Effector CD8-positive, alpha-beta T cell (primary cell): ENCODE measurements around the gene PDP2.
"Not testable (repeated sequence)": the region's sequence is repeated elsewhere in the genome, so short reads cannot be mapped to it uniquely, and the experiment has no call there.

Experiments
- DNase-seq: peaks from one replicate; lab custom pipeline; 2025; lab: John Stamatoyannopoulos, UW

The PDP2 gene

DNA sequence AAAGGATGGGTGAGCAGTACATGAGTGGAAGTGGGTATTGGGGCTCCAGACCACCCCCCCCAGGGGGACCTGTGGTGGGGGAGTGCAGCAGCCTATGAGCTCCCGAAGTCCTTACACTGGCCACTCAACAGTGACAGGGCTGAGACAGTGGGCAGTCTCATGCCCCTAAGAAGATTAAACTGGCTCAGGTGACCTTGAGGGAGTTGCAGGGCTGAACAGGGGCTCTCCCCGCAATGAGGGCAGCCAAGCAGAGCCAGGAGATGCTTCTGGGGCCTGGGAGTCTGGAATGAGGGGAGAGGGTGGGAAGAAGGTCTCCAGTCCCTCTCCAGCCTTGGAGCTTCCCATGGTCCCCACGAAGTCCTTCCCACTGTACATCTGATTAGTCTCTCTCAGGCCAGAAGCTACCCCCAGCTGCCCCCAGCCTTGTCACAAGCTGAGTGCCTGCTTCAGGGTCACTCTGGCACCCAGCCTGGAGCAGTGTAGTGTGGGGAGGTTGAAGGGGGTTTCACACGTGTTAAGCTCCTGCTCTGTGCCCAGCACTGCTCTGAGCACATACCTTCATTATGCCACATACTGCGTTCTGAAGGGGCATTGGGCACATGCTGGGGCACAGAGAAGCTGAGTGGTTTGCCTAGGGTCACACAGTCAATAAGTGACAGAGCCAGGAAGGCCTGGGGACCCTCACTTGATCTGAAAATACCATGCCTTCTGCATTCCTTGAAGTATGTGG is 39.4 kb downstream of the PDP2 start:
- DNase-seq = no peak

DNA sequence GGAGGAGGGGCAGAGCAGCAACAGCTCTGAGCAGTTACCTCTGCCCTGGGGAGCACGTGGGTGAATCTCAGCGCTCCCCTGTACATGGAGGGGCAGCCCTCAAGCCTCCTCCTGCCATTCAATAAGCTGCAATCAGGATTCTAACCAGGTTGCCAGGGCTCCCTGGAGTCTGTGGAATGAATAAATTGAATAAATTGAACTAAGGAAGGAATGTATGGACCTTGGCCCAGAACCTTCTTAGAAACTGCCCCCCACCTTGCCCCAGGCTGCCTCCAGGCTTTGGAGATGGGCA is 39.9 kb downstream of the PDP2 start:
- no peak for DNase-seq

DNA sequence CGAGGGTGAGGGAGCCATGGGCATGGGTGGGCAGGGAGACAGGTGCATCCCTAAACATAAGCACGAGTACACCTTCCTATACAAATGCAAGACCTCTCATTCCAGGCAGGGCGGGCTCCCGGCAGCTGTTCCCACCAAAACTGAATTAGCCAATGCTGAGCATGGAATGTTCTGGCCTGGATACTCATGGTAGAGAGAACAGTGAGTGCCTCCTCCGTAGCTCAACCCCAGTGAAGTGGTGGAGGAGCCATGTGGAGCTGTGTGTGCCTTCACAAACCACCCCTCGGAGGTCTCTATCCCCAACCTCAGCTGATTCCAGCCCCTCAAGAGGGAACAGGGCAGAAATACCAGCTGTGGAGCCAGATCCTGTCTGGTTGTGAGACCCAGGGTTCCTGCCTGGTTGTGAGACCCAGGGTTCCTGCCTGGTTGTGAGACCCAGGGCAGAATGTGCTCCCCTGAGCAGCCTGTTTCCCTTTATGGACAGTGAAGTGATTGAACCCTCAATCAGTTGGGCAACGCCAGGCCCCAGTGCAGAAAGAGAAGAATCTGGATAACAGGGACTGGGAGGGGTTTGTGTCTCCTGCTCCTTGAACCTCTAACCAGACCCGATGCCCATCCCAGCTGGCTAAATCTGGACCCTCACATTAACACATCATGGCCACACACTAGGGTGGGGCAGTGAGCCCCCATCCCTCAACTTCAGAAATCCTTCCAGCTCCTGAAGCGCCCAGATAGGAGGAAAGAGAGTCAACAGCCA is 40.8 kb downstream of the PDP2 start:
- no peak for DNase-seq

DNA sequence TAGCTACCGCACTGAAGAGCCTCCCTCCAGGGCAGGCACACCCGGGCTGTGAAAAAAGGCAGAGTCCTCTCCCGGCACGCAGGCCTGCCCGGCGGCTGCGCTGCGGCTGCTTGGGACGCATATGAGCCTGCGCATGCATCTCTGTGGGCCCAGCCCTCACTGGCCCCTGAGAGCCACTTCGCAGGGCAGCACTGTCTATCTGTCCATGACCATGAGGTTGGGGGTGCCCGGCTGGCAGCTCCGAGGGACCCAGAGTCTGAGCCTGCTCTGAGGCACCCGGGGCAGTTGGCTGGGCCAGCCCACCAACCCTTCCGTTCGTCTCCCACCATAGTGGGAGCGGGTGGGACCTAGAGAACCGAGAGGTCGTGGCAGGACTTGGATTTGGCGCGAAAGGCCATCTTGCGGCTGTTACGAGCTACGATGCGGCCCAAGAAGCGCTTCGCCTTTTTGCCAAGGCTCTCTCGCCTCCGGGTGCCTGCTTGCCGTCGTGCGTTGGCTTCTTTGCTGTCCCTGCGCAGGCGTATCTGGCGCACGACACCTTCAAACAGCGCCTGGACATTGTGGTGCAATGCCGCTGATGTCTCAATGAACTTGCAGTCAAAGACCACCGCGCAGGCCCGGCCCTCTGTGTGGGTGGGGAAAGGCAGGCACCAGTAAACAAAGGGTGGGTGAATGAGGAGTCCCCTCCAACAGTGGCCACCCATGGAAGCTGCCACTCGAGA is 41.6 kb downstream of the PDP2 start:
- DNase-seq = no peak

DNA sequence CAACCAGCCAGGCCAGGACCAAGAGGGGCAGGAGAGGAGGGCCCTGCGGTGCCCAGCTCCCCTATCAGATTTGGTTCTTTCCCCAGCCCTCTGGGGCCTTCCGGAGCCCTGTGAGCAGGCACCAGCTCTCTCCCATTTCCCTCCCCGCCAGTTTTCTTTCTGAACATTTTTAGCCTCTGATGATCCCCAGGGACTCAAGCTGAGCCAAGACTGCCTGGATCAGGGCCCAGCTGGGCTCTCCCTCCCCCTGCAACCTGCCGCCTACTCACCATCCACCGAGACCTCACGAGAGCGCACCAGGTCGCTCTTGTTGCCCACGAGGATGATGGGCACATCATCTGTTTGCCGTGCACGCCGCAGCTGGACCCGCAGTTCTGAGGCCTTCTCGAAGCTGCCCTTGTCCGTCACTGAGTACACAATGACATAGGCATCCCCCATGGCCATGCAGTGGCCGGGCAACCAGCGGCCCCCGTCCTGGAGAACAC is 43.0 kb downstream of the PDP2 start:
- DNase-seq = no peak

DNA sequence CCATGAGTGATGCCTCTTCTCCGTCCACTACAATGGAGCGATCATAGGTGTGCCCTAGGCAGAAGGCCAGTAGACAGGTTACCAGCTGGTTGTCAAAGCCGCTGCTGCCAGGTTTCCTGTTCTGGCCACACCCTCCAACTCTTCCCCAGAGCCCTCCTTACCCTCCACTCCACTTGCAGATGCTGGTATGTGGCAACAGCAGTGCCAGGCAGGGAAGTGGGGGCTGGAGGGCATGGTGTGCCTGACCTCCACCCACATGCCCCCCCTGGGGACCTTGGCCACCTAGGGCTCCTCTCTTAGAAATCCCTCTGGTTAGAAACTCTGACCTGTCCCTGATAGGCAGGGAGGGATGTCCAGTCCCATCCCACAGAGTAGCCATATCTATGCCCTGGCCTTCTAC is 43.6 kb downstream of the PDP2 start:
- no peak for DNase-seq

DNA sequence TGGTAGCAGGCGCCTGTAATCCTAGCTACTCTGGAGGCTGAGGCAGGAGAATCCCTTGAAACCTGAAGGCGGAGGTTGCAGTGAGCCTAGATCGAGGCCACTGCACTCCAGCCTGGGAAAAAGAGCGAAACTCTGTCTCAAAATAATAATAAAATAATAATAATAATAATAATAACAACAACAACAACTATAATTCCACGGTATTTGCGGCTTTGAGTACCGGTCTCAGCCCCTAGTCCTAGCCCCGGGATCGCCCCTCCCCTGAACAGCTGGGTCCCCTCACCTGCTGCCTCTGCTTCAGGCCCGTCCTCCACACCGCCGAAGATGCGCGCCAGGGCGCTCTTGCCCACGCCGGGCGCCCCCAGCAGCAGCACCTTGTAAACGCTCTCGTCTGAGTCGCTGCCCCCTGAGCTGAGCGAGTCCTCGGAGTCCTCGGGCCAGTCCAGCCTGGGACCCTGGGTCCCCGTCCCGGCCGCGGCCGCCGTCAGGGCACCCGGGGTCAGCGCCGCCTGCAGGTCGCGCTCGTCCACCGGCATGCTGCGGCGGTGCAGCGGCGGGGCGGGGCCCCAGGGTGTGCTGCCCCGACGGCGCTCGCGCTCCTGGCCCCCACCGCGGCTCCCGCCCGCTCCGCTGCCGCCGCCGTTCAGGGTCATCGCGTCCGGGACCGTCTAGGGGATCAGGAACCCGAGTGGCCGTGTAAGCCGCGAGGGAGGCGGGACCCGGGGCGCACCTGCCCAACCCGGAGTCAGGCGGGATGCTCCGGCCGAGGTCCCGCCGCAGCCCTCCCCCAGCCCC is 44.4 kb downstream of the PDP2 start:
- no peak for DNase-seq

DNA sequence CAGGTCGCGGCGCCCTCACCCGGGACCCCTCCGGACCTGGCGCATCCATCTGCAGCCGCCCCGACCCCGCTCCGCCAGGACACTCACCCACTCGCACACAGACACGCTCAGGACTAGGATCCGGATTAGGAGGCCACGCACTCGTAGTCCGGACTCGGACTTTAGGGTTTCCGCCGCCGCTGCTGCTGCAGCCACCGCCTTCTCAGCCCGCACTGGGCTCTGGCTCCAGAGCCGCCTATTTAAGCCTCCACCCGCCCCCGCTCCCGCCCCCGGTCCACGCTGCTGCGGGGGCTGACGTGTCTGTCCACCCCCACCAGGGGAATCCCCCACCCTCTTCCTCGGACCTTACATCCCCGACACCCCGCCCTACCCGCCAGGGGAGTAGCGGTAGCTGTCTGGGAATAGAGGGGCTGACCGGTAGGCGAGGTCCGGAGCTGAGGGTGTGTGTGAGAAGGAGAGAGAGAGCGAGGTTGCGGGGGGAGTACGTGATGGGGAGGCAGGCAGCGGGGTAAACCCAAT is 45.1 kb downstream of the PDP2 start, which contains the start of gene RRAD:
Gene RRAD, minus strand, starts transcription at position 214 of the 519 bp plus-strand sequence. CDS start 356 bp downstream, outside the sequence.
- DNase-seq = no peak

DNA sequence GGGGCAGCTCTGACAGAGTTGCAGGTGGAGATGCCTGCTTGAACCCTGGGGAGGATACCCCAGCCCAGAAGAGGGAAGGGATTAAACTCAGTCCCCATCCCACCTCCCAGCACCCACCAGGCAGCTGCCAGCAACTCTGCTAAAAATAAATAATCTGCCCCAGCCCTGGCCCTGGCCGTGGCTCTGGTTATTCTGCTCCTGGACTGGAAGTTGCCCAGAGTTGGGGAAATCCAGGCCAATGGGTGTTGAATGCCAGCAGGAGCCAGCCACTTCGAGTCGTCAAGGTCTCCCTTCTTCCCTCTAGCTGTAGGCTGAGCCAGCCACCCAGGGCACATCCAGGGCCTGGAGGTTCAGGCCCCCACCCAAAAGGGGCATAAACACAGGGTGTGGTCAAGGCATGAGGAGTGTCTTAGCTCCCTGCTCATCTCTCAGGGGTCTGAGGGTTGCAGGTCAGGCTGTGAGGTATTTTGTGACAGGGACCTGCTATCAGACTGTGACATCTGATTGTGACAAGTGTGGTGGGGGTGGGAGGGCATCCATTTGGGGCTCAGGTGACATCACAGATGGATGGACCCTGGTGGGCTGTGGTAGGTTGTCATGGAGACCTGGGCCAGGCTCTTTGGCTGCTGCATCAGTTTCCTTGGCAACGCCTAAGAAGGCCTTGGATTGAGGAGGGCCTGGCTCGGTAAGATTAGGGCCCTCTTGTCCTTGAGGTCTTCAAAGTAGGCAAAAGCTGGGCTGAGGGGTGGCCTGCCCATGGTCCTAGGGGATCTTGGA is 46.0 kb downstream of the PDP2 start:
- no peak for DNase-seq

DNA sequence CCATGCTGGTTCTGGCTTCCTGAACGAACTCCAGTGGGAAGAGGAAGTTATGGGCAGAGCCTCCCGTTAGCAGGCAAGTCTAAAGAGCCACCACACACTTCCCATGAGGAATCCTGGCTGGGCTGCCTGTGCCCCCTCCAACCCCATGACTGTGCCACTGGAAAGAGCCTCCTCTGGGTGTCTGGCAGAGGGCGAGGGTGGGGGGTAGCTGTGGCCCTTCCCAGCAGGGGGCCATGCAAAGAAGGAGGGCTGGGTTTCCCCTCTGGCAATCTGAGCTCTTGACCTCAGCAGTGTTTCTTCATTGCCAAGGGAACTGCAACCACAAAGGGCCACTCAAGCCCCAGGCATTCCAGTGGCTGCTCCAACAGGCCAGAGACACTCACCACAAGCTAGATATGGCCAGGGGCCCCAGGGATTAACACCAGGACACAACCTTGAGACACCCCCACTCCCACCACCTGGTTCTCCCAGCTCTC is 46.7 kb downstream of the PDP2 start:
- DNase-seq = no peak

DNA sequence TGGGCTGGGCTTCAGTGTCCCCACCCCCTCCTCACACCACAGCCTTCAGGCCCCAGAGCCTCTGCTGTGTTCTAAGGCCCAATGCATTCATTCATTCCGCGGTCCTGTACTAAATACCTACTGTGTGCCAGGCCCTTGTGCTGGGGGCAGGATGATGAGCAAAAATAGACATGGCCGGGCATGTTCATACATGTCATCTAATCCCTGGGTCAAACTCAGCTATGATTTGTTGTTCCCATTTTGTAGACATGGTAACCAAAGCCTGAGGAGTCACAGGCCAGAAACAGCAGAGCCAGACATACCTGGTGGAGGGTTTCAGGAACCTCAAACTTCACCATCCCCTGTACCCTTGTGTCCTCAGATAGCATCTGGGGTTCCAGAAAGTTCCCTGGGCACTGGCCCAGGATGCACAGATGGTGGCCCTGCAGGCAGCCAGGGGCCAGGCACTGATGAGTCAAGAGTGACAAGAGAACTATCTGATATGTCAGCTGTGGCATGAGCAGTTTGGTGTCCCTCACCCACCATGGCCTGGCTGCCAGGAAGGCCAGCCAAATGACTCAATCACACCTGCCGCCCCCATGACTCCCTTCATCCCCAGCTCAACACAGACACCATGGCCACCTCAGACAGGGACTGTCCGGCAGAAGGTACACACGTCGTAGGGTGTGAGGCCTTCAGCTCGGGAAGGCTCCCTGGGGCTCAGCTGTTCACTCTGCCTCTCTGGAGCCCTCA is 47.8 kb downstream of the PDP2 start:
- DNase-seq = no peak

DNA sequence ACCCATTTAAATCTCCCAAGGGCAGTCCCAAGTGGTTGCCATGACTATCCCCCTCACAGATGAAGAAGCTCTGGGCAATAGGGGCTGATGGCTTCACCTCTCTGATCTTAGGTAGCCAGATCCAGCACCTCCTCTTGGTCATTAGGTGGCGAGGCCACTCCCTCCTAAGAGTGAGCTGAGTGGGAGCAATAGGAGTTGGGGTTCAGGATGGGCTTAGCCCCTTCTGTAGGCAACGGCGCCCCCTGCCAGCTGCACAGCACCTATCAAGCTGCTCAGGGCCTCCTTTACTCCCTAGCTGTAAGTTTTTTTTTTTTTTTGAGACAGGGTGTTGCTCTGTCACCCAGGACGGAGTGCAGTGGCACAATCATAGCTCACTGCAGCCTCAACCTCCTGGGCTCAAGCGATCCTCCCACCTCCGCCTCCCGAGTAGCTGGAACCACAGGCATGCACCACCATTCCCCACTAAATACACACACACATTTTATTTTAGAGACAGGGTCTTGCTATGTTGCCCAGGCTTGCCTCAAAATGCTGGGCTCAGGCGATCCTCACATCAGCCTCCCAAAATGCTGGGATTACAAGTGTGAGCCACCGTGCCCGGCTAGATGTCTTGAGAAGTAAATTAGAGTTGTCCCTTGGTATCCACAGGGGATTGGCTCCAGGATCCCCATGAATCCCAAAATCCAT is 48.5 kb downstream of the PDP2 start:
- DNase-seq = no peak

DNA sequence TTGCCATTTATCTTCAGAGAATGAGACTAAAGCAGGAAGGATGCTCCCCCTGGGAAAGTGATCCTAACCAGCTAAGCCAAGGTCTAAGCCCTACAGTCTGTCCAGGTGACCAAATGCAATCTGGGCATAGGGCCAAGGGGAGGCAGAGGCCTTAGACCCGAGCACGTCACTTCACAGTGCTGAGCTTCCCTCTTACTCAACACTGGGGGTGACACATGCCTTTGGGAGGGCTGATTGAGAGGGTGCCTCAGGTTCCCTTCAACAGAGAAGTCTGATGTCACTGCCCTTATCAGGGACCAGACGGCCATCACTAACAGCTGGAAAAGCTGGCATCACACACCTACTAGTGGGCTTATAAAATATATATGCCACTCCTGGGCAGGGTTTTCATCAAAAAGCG is 49.9 kb downstream of the PDP2 start:
- DNase-seq = no peak

DNA sequence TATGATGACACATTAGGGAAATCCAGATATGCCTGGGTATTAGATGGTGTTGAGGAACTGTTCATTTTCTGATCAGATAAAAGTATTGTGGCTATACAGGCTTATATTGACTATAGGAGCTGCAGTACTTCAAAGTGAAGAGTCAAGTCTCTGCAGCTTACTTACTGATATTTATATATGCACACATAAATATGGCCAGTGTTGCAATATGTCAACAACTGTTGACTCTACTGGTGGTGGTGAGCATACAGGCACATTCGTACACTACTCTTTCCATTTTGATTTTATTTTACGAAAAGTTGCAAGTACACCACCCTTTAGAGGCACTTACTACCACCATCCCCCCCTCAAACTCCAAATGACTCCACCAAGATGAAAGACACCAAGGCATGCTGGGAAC is 51.4 kb downstream of the PDP2 start:
- no peak for DNase-seq

DNA sequence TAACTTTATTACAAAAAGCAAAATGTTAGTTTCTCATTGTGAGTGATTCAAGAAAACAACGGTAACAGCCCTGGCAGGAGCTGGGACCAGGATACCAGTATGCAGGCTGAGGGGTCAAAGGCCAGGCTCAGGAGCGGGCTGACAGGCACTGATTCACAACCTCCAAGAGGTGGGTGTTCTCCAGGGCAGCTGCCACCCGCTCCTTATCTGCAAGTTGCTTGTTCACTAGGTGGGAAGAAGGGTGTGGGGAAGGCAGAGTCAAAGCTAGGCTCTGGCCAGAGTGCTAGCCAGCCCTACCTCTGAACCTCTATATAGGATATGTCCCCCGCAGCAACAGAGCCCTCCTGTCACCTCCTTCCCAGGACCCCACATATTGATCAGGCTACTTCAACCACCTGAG is 51.8 kb downstream of the PDP2 start:
- DNase-seq = no peak

DNA sequence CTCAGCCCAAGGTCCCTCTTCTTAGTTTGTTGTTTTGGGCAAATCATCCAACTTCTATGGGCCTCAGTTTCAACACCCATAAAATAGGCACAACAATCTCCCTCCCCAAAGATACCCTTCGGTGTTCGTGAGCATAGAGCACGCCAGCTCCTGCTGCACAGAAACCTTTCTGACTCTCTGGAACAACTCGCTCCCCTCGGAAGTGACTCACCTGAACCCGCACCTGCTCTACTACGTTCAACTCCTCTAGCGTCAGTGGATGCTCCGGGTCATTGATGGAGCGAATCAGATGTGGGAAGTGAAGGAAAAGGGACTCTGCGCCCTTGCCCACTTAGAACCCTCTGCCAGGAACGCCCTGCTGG is 53.4 kb downstream of the PDP2 start:
- DNase-seq = no peak

DNA sequence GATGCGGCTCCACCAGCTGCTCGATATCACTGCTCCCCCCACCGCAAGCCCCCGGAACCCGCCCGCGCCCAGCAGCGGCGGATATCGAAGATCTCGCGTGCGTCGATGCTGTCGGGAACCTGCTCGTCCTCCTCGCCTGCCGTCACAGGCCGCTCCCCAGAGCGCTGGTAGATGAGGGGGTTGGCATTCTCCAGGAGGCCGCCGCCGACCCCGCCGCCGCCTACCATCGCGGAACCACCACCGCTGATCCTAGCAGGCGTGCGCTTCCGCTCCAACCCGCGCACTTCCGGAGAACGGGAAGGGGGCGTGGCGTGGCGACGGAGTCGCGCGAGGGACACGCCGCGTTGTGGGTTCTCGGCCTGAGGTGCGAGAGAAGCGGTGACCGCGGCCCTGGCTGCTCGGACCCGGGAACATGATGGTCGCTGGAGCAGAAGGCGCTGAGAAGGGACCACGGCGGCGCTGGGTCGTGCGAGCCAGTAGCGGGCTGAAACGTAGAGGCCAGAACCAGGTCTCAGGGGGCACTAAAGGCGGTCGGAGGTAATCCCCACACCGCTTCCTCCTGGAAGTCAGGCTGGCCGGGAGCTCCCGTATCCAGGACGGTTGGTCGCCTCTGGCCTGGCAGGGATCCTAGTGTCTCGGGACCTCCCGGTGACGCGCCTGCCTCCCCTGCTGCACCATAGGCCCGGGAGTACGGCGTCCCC is 54.0 kb downstream of the PDP2 start, which contains the start of gene CIAO2B:
Gene CIAO2B, minus strand, starts transcription at position 265 of the 701 bp plus-strand sequence. Its CDS starts 38 bp downstream, at position 227.
- peak; percentile 79 for DNase-seq

DNA sequence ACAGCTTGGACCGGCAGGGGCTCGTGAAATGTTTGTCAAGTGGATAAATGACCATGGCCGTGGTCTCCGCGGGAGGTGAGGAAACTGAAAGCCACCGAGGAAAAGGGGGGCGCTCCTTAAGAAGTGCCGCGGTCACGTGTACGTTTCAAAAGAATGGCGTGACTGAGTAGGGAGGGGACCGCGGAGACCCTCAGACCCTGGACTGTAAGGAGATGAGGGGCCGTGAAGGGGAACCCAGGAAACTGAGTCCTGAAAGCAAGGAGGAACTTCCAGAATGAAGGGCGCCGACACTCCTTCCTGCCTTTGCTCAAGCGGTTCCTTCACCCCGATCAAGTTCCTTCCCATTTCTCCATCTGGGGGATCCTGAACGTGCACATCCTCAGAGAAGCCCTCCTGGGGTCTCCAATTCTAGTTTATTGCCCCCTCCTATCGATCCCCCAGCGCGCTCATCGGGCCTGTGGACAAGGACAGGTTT is 54.6 kb downstream of the PDP2 start:
- DNase-seq = not testable (repeated sequence)
